Measurements from ENCODE around the gene CHST10.

The CHST10 gene

GRCh38 chr2:100403722-100404121, 13.7 kb downstream of the CHST10 start:
- H3K4me3 ChIP-seq (ENCODE audit: low read depth, low read length), result no peak overlapping the region
- TF ChIP-seq MAX (IDR thresholded peaks at IDR 0.05; ENCODE audit: low read depth, low read length) (no peak), MYC (IDR thresholded peaks at IDR 0.05; ENCODE audit: low read depth, low read length) (no peak), POLR2A (IDR thresholded peaks at IDR 0.05; ENCODE audit: extremely low read depth, insufficient read length) (no peak)
- TF ChIP-seq, protein P1, sequence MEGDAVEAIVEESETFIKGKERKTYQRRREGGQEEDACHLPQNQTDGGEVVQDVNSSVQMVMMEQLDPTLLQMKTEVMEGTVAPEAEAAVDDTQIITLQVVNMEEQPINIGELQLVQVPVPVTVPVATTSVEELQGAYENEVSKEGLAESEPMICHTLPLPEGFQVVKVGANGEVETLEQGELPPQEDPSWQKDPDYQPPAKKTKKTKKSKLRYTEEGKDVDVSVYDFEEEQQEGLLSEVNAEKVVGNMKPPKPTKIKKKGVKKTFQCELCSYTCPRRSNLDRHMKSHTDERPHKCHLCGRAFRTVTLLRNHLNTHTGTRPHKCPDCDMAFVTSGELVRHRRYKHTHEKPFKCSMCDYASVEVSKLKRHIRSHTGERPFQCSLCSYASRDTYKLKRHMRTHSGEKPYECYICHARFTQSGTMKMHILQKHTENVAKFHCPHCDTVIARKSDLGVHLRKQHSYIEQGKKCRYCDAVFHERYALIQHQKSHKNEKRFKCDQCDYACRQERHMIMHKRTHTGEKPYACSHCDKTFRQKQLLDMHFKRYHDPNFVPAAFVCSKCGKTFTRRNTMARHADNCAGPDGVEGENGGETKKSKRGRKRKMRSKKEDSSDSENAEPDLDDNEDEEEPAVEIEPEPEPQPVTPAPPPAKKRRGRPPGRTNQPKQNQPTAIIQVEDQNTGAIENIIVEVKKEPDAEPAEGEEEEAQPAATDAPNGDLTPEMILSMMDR (IDR thresholded peaks at IDR 0.05; ENCODE audit: low read depth, low read length), result no peak
- DNase-seq (ENCODE audit: low read depth), result no peak

GRCh38 chr2:100401268-100401667, 16.2 kb downstream of the CHST10 start:
- no peak for DNase-seq (ENCODE audit: low read depth)
- H3K4me3 ChIP-seq (ENCODE audit: low read depth, low read length), result no peak overlapping the region
- TF ChIP-seq POLR2A (IDR thresholded peaks at IDR 0.05; ENCODE audit: extremely low read depth, insufficient read length), result no peak
- no peak for TF ChIP-seq MAX (IDR thresholded peaks at IDR 0.05; ENCODE audit: low read depth, low read length)
- TF ChIP-seq, protein P1 (IDR thresholded peaks at IDR 0.05; ENCODE audit: low read depth, low read length), result no peak
- TF ChIP-seq MYC (IDR thresholded peaks at IDR 0.05; ENCODE audit: low read depth, low read length), result no peak

- TF ChIP-seq, protein P1 (IDR thresholded peaks at IDR 0.05; ENCODE audit: low read depth, low read length), result no peak
- TF ChIP-seq MAX (IDR thresholded peaks at IDR 0.05; ENCODE audit: low read depth, low read length) (no peak), MYC (IDR thresholded peaks at IDR 0.05; ENCODE audit: low read depth, low read length) (no peak), POLR2A (IDR thresholded peaks at IDR 0.05; ENCODE audit: extremely low read depth, insufficient read length) (no peak)
- no peak for DNase-seq (ENCODE audit: low read depth)
- no peak overlapping the region for H3K4me3 ChIP-seq (ENCODE audit: low read depth, low read length)
These were observed 17.8 kb downstream of the CHST10 start for GRCh38 chr2:100399714-100400113.

DNA sequence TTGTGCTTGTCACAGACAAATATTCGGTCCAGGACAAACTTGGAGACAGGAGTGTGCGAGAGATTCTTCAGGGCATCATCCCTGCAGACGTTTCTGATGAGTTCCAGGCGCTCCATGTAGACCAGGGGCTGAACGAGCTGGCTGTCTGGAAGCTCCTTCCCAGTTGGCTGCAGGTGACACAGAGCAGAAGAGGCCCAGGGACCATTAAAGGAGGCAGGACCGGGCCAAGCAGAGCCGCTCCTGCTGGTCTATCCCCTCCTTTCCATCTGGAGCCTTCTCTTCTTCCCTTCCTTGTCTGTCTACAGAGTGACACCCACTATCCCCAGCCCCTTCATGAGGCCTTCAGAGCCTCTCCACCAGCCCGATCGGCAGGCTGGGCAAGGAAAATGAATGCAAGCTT, 19.5 kb downstream of the CHST10 start:
- TF ChIP-seq, protein P1 (IDR thresholded peaks at IDR 0.05; ENCODE audit: low read depth, low read length), result no peak
- no peak for TF ChIP-seq MYC (IDR thresholded peaks at IDR 0.05; ENCODE audit: low read depth, low read length)
- no peak overlapping the region for H3K4me3 ChIP-seq (ENCODE audit: low read depth, low read length)
- DNase-seq (ENCODE audit: low read depth), result no peak

- DNase-seq (ENCODE audit: low read depth), result no peak
- H3K4me3 ChIP-seq (ENCODE audit: low read depth, low read length), result no peak overlapping the region
- no peak for TF ChIP-seq POLR2A (IDR thresholded peaks at IDR 0.05; ENCODE audit: extremely low read depth, insufficient read length)
- TF ChIP-seq MYC (IDR thresholded peaks at IDR 0.05; ENCODE audit: low read depth, low read length), result no peak
- TF ChIP-seq MAX (IDR thresholded peaks at IDR 0.05; ENCODE audit: low read depth, low read length), result no peak
- TF ChIP-seq, protein P1 (IDR thresholded peaks at IDR 0.05; ENCODE audit: low read depth, low read length), result no peak
These were observed 20.2 kb downstream of the CHST10 start for GRCh38 chr2:100397118-100397860.

Measured in NB4 (cell line).